Stomach (tissue), 4 donors: Measurements from ENCODE around the gene STK38.

Experiments used
- EP300 ChIP-seq: sonication (generic); formaldehyde crosslinking; IDR thresholded peaks from one replicate; pipeline ENCODE4 v1.6.1; 2017; ENCODE audit warnings: antibody characterized with exemption
- POLR2AphosphoS5 ChIP-seq, 3 donors: sonication (generic); formaldehyde crosslinking; IDR thresholded peaks; one replicate each; pipeline ENCODE4 v1.6.1; 2016; ENCODE audit warnings: antibody characterized with exemption in 3 of 3

GRCh38 chr6:36571122-36572043, 24.1 kb upstream of the STK38 start:
- TF ChIP-seq EP300 (no peak), POLR2AphosphoS5 (IDR thresholded peaks at IDR 0.05) (no peak)
